Neuron (in vitro differentiated cells): ENCODE data around the gene PLEKHD1.
A peak's percentile ranks its signal among the peaks of the same experiment; 100 is the strongest.

Experiments
- H2AFZ ChIP-seq: one replicate; pipeline ENCODE4 v1.6.1; 2013; ENCODE audit warnings: low read depth, mild to moderate bottlenecking, inconsistent platforms, low read length, moderate library complexity
- H3K27me3 ChIP-seq: one replicate; pipeline ENCODE4 v1.6.1; 2013; ENCODE audit warnings: low read length; ENCODE audit not compliant: insufficient read depth
- H3K36me3 ChIP-seq: one replicate; pipeline ENCODE4 v1.6.1; 2013; ENCODE audit warnings: low read length; ENCODE audit not compliant: insufficient read depth
- H3K4me1 ChIP-seq: one replicate; pipeline ENCODE4 v1.6.1; 2013; ENCODE audit warnings: low read length; ENCODE audit not compliant: insufficient read depth
- H3K4me3 ChIP-seq: 2 replicates; pipeline ENCODE4 v1.5.1; 2013; ENCODE audit warnings: mild to moderate bottlenecking, low read length, moderate library complexity
- H3K9me3 ChIP-seq: one replicate; pipeline ENCODE4 v1.6.1; 2013; ENCODE audit warnings: low read length

Gene PLEKHD1

DNA sequence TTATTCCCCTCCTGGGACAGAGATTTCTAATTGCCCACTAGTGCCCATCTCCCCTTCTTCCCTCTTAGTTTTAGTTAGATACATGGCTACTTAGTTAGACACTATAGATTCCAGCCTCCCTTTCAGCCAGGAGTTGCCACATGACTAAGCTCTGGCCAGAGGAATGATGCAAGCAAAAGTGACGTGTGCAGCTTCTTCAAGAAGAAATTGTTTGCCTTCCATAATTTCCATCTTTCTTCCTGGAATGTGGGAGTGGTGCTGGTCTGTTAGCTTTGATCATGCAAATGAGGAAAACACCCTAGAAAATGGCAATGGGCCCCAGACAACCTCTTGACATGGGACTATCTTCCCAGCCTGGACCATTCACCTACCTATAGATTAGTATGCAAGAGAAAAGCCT lies 68.7 kb downstream of the PLEKHD1 start:
- Histone ChIP-seq H2AFZ (no peak overlapping the region), H3K9me3 (no peaks in the 10 kb centered on the region), H3K4me3 (no peak overlapping the region), H3K36me3 (no peaks in the 10 kb centered on the region), H3K4me1 (peaks cover 16% of the 10 kb centered on the region), H3K27me3 (no peaks in the 10 kb centered on the region)

DNA sequence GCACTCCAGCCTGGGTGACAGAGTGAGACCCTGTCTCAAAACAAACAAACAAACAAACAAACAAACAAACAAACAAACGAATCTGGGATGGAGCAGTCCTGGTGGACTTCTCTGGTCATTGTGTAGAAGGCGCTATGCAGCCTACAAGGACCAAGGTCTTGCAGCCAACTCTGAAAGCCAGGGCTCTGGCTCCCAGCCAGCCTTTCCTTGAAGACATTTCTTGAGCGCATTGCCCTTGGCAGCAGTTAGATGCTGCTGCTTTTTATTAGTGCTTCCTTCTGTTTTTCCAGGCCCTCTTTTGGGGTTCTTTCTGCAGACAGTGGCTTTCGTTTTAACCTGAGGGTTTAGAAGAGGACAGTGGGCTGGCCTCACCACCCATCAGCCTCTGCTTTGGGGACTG lies 70.0 kb downstream of the PLEKHD1 start:
- H3K27me3 ChIP-seq: no peaks in the 10 kb centered on the region
- H2AFZ ChIP-seq: no peak overlapping the region
- H3K36me3 ChIP-seq: no peaks in the 10 kb centered on the region
- no peaks in the 10 kb centered on the region for H3K9me3 ChIP-seq
- no peak overlapping the region for H3K4me3 ChIP-seq
- peaks cover 24% of the 10 kb centered on the region for H3K4me1 ChIP-seq

DNA sequence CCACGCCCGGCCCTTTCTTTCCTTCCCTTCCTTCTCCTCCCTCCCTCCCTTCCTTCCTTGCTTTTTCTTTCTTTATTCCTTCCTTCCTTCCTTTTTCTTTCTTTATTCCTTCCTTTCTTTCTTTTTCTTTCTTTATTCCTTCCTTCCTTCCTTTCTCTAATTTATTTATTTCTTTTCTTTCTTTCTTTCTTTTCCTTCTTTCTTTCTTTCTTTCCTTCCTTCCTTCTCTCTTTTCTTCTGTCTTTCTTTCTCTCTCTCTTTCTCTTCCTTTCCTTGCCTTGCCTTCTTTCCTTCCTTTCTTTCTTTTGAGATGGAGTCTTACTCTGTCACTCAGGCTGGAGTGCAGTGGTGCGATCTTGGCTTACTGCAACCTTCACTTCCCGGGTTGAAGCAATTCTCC lies 74.2 kb downstream of the PLEKHD1 start:
- H3K36me3 ChIP-seq: no peaks in the 10 kb centered on the region
- H3K27me3 ChIP-seq: no peaks in the 10 kb centered on the region
- H3K4me3 ChIP-seq: no peak overlapping the region
- no peaks in the 10 kb centered on the region for H3K9me3 ChIP-seq
- H2AFZ ChIP-seq: no peak overlapping the region
- H3K4me1 ChIP-seq: peaks cover 33% of the 10 kb centered on the region

DNA sequence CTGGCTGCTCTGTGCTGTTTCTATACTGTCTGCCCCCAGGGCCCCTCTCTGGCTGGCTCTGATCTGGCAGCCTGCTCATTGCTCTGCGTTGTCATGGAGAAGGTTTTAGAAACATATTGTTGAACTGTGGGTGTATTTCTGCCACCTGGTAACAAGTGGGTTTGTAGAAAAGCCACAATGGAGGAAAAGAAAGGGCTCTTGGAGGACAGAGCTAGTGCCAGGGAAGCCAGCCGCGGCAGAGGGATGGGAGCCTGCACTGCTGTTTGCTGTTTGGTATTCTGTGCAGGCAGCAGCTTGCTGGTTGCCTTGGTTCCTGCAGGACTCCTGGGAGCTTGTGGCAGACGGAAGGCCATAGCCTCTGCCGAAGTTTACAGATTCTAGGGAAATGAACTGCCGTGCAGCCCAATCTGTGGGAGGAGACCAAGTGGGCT lies 75.1 kb downstream of the PLEKHD1 start:
- no peaks in the 10 kb centered on the region for H3K36me3 ChIP-seq
- H3K27me3 ChIP-seq: no peaks in the 10 kb centered on the region
- H2AFZ ChIP-seq: no peak overlapping the region
- H3K4me1 ChIP-seq: peaks cover 33% of the 10 kb centered on the region
- no peak overlapping the region for H3K4me3 ChIP-seq
- H3K9me3 ChIP-seq: no peaks in the 10 kb centered on the region

DNA sequence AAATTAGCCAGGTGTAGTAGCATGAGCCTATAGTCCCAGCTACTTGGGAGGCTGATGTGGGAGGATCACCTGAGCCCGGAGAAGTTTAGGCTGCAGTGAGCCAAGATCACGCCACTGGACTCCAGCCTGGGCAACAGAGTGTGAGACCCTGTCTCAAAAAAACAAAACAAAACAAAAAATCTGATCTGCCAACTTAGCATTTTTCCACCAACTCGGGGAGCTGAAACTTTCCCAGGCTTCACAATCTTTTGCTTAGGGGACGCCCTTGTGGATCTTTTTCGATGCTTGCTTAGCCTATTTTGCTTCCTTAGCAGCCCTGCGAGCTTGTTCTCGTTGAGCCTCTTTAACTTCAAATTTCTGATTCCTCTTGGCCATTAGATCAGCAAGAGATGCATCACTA lies 76.3 kb downstream of the PLEKHD1 start:
- Histone ChIP-seq H3K9me3 (no peaks in the 10 kb centered on the region), H3K27me3 (no peaks in the 10 kb centered on the region), H3K4me1 (peaks cover 33% of the 10 kb centered on the region), H3K4me3 (no peak overlapping the region), H3K36me3 (no peaks in the 10 kb centered on the region), H2AFZ (no peak overlapping the region)

DNA sequence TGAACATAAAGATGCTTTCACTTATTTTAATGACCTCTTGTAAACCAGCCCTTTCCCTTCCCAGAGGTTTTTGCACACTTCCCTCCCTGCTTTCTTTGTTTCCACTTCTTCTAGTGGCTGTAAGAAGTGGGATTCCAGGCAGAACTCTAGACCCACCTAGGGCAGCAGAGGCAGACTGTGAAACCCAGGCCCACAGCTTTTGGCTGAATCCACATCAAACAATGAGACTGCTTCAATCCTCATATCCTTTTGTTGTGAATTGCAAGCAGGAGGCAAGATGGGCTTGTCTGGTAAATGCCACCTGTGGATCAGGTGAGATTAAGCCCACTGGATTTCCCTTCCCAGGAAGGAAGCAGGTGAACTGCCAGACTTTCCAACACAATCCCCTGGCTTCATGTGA lies 77.4 kb downstream of the PLEKHD1 start:
- Histone ChIP-seq H3K4me3 (no peak overlapping the region), H2AFZ (no peak overlapping the region), H3K9me3 (no peaks in the 10 kb centered on the region), H3K36me3 (no peaks in the 10 kb centered on the region), H3K4me1 (peaks cover 33% of the 10 kb centered on the region), H3K27me3 (no peaks in the 10 kb centered on the region)

DNA sequence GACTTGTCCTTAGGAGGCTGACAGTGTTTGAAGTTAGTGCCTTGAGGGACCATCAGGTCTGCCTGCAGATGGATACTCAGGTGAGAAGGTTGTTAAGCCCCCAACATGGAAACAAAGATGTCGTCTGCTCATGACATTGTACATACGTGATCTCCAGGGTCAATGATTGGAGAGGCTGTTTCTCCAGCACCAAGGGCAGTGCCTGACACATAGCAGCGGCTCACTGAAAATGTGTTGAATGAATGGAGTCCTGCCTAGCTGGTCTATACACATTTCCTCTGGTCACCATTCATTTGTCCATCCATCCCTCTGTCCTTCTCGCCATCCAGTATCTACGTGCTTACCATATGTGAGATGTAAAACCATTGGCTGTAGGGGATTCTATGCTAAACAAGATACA lies 83.0 kb downstream of the PLEKHD1 start:
- Histone ChIP-seq H3K36me3 (peaks cover 33% of the 10 kb centered on the region), H2AFZ (no peak overlapping the region), H3K4me1 (peaks cover 8% of the 10 kb centered on the region), H3K4me3 (no peak overlapping the region), H3K27me3 (no peaks in the 10 kb centered on the region), H3K9me3 (peaks cover 15% of the 10 kb centered on the region)

DNA sequence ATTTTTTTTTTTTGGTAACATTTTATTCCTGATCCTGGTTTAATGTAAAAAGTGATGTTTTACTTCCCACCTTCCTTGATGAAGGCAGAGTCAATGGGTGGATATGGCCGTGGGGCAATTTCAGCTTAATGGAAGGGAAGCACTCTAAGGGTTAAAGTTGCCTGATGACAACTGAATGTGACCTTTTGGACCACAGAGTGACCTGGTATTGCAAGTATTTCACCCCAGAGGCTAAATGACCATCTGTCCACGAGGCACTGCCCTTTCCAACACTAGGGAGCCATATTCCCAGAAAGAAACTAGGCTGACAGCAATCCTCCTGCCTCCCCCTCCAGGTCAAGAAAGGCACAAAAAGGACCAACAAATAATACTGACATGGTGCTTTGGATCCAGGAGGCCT lies 85.3 kb downstream of the PLEKHD1 start:
- peaks cover 17% of the 10 kb centered on the region for H3K9me3 ChIP-seq
- peaks cover 35% of the 10 kb centered on the region for H3K36me3 ChIP-seq
- H2AFZ ChIP-seq: no peak overlapping the region
- peaks cover 12% of the 10 kb centered on the region for H3K4me1 ChIP-seq
- no peak overlapping the region for H3K4me3 ChIP-seq
- H3K27me3 ChIP-seq: no peaks in the 10 kb centered on the region

DNA sequence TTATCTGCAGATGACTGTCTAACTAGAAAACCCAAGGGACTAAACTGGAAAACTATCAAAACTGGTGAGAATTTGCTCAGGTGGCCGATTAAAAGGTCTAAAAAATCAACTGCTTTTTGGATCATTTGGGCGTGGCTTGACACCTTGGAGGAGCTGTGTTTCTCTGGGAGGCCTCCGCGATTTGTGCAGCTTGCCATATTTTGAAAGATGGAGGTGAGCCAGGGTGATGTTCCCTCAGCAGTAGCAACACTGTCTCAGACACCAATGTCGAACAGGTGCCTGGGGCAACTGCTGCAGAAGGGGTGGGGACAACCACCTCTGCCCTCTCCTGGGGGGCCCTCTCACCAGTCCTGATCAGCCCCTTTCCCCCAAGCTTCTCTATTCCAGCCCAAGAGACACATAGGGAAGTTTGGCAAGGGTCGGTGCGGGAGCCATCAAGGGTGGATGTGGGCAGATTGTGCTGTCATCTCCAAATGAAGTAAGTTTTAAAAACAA lies 86.4 kb downstream of the PLEKHD1 start:
- H3K4me3 ChIP-seq: no peak overlapping the region
- no peaks in the 10 kb centered on the region for H3K27me3 ChIP-seq
- H3K36me3 ChIP-seq: peaks cover 35% of the 10 kb centered on the region
- no peak overlapping the region for H2AFZ ChIP-seq
- H3K4me1 ChIP-seq: peaks cover 12% of the 10 kb centered on the region
- peaks cover 17% of the 10 kb centered on the region for H3K9me3 ChIP-seq

DNA sequence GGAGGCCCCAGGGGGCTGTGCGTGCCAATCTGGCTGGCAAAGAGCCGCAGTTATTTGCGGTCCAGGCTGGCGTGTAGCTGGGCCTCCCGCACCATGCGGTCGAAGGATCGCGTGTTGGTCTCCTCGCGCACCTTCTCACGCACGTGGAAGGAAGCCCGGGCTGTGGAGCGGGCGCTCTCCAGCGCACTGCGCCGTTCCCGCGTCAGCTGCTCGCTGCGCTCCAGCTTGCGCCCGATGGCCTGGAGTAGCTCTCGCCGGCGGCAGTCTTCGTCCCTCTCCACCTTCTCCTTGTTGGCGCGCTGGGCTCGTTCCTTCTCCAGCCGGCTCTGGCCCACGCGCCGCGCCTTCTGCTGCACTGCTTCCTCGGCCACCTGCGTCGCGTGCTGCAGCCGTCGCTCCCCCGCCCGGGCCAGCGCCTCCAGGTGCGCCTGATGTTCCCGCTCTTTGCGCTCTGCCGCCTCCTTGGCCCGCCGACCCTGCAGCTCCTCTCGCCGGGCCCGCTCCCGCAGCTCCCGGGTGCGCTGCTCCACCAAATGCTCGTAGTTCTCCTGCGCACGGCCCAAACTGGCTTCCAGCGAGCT lies 87.0 kb downstream of the PLEKHD1 start:
- Histone ChIP-seq H3K36me3 (peaks cover 35% of the 10 kb centered on the region), H3K4me3 (no peak overlapping the region), H2AFZ (no peak overlapping the region), H3K4me1 (peaks cover 12% of the 10 kb centered on the region), H3K9me3 (peaks cover 17% of the 10 kb centered on the region), H3K27me3 (no peaks in the 10 kb centered on the region)

DNA sequence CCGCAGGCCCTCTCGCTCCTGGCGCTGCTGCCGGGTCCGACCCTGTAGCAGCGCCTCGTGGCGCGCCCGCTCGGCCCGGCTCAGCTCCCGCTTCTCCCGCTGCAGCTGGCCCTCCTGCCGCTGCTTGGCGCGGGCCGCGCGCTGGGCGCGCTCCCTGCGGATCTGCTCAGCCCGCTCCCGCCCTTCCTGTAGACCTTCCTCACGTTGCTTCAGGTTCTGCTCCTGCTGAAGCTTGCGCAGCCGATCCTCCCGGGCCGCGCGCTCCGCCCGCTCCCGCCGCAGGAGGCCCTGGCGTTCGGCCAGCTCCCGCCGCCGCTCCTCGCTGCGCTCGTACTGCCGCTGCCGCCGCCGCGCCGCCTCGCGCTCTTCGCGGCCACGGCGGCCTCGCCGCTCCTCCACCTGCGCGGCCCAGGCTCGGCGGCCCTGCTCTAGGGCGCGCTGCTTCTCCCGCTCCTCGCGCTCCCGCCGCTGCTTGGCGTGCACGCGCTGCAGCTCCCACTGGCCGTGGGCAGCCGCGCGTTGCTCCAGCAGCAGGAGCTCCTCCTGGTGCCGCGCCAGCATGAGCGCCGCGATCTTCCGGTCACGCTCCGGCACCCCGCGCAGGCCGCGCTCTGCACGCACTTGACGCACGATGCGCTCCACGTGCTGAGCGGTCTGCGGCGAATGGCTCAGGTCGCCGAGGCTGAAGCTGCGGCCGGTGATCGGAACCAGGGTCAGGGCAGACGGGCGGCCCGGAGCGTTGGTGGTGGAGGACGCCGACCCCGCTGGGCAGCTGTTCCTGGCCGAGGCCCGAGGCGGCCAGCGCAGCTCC lies 87.7 kb downstream of the PLEKHD1 start:
- Histone ChIP-seq H3K36me3 (peaks cover 35% of the 10 kb centered on the region), H3K4me1 (peaks cover 12% of the 10 kb centered on the region), H3K9me3 (peaks cover 17% of the 10 kb centered on the region), H2AFZ (no peak overlapping the region), H3K4me3 (no peak overlapping the region), H3K27me3 (no peaks in the 10 kb centered on the region)

DNA sequence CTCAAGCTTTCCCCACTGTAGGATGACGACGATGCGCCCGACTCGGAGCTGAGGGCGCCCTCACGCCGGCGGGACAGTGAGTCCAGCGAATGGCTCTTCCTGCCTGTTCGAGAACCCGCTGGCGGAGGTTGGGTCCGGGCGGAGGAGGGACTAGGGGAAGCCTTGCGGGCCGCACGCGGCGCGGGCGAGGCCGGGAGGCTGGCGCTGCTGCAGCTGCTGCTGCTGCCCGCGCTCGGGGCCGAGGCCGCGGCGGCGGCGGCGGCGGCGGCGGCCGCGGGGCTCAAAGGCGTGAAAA lies 88.3 kb downstream of the PLEKHD1 start:
- peaks cover 12% of the 10 kb centered on the region for H3K4me1 ChIP-seq
- no peaks in the 10 kb centered on the region for H3K27me3 ChIP-seq
- no peak overlapping the region for H3K4me3 ChIP-seq
- no peak overlapping the region for H2AFZ ChIP-seq
- H3K9me3 ChIP-seq: peaks cover 17% of the 10 kb centered on the region
- H3K36me3 ChIP-seq: peaks cover 35% of the 10 kb centered on the region

DNA sequence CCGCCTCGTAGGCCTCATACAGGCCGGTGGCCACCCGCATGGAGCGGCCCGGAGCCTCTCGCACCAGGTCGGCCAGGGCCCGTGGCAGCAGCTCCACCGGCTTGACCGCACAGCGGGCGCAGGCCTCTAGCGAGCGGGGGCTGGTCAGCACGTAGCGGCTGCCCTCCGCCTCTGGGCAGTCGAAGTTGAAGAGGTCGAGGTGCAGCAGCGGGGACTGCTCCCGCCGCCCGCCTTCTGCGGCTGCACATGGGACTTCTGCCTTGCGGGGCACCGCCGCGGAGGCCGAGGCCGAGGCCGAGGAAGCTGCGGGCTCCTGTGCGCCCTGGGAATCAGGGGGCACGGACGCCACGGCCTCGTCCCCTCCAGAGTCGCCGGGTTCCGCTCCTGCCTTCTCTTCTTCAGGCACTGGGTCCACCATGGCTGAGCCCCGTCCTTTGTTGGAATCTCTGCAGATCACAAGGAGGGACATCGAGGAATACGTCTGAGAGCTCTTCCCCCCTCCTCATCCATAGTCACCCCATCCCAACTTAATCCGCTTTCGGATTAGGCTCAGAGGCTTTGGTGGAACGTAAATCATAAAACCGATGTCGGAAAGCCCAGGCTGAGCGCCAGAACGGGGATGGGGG lies 88.8 kb downstream of the PLEKHD1 start:
- Histone ChIP-seq H3K9me3 (peaks cover 17% of the 10 kb centered on the region), H3K4me3 (peak overlapping the region; percentile 82), H3K4me1 (peaks cover 12% of the 10 kb centered on the region), H3K27me3 (no peaks in the 10 kb centered on the region), H3K36me3 (peaks cover 35% of the 10 kb centered on the region), H2AFZ (peak overlapping the region; percentile 80)
